ENCODE data around the gene MAGI1. TPM values are rescaled to one million over a fixed set of nuclear protein-coding genes. Genes with fewer than 3 reads are reported as not detected.

MAGI1 gene
- total RNA-seq, 2 experiments from 2014 or later: 0.47 to 0.51 TPM

GRCh38 chr3:65588884-65589283 lies 449.8 kb downstream of the MAGI1 start:
- ChIA-PET CTCF (no interaction called here), POLR2A (no interaction called here)
- intact Hi-C loops (cut with micrococcal nuclease): no loop called here
- Mint-ChIP-seq H3K4me3 (no peak overlapping the region), H3K4me1 (ENCODE audit: low read depth) (no peaks in the 10 kb centered on the region), H3K27me3 (no peaks in the 10 kb centered on the region), H3K36me3 (ENCODE audit: low read depth) (no peaks in the 10 kb centered on the region), H3K9me3 (no peaks in the 10 kb centered on the region), H3K27ac (no peak overlapping the region)
- ATAC-seq (no peak), DNase-seq (no peak)
- TF ChIP-seq, protein P1, sequence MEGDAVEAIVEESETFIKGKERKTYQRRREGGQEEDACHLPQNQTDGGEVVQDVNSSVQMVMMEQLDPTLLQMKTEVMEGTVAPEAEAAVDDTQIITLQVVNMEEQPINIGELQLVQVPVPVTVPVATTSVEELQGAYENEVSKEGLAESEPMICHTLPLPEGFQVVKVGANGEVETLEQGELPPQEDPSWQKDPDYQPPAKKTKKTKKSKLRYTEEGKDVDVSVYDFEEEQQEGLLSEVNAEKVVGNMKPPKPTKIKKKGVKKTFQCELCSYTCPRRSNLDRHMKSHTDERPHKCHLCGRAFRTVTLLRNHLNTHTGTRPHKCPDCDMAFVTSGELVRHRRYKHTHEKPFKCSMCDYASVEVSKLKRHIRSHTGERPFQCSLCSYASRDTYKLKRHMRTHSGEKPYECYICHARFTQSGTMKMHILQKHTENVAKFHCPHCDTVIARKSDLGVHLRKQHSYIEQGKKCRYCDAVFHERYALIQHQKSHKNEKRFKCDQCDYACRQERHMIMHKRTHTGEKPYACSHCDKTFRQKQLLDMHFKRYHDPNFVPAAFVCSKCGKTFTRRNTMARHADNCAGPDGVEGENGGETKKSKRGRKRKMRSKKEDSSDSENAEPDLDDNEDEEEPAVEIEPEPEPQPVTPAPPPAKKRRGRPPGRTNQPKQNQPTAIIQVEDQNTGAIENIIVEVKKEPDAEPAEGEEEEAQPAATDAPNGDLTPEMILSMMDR (IDR thresholded peaks at IDR 0.05): no peak

- H3K4me1 Mint-ChIP-seq (ENCODE audit: low read depth): no peaks in the 10 kb centered on the region
- intact Hi-C loops (cut with micrococcal nuclease): no loop called here
- TF ChIP-seq, protein P1 (IDR thresholded peaks at IDR 0.05): no peak
- no peak overlapping the region for H3K27ac Mint-ChIP-seq
- no peaks in the 10 kb centered on the region for H3K27me3 Mint-ChIP-seq
- CTCF ChIA-PET: no interaction called here
- no peak overlapping the region for H3K4me3 Mint-ChIP-seq
- DNase-seq (no peak), ATAC-seq (no peak)
- POLR2A ChIA-PET: no interaction called here
- no peaks in the 10 kb centered on the region for H3K9me3 Mint-ChIP-seq
- H3K36me3 Mint-ChIP-seq (ENCODE audit: low read depth): no peaks in the 10 kb centered on the region
Measured at GRCh38 chr3:65587650-65588439, 450.9 kb downstream of the MAGI1 start.

- H3K4me1 Mint-ChIP-seq (ENCODE audit: low read depth): no peaks in the 10 kb centered on the region
- no peak overlapping the region for H3K27ac Mint-ChIP-seq
- TF ChIP-seq, protein P1 (IDR thresholded peaks at IDR 0.05): no peak
- no peaks in the 10 kb centered on the region for H3K9me3 Mint-ChIP-seq
- ChIA-PET CTCF (no interaction called here), POLR2A (no interaction called here)
- no peaks in the 10 kb centered on the region for H3K36me3 Mint-ChIP-seq (ENCODE audit: low read depth)
- no peak for DNase-seq
- intact Hi-C loops (cut with micrococcal nuclease): no loop called here
- no peaks in the 10 kb centered on the region for H3K27me3 Mint-ChIP-seq
- ATAC-seq: no peak
- H3K4me3 Mint-ChIP-seq: no peak overlapping the region
Measured at GRCh38 chr3:65584913-65585312, 453.8 kb downstream of the MAGI1 start.

DNA sequence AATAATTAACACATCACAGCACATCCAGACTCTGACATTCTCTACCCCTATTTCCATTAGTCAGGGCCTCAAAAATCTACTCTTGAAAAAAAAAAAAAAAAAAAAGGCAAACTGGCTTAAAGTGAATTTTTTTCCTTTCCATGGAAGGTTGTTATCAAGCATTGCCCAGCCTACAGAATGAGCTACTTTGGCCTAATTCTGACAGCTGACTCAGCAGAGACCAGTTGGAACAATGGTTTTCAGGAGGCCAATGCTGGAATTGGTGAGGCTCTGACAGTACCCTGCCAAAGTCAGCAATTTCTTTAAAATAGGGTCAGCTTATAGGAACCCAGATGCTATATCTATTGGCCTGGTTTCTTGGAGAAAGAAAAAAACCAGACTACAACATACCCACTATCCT lies 454.7 kb downstream of the MAGI1 start:
- ChIA-PET POLR2A (no interaction called here), CTCF (no interaction called here)
- DNase-seq (no peak), ATAC-seq (no peak)
- no peaks in the 10 kb centered on the region for H3K4me1 Mint-ChIP-seq (ENCODE audit: low read depth)
- intact Hi-C loops (cut with micrococcal nuclease): no loop called here
- no peak overlapping the region for H3K4me3 Mint-ChIP-seq
- TF ChIP-seq, protein P1 (IDR thresholded peaks at IDR 0.05): no peak
- no peaks in the 10 kb centered on the region for H3K9me3 Mint-ChIP-seq
- H3K36me3 Mint-ChIP-seq (ENCODE audit: low read depth): no peaks in the 10 kb centered on the region
- no peak overlapping the region for H3K27ac Mint-ChIP-seq
- H3K27me3 Mint-ChIP-seq: no peaks in the 10 kb centered on the region

GRCh38 chr3:65583188-65583587 lies 455.5 kb downstream of the MAGI1 start:
- Mint-ChIP-seq H3K27ac (no peak overlapping the region), H3K4me3 (no peak overlapping the region), H3K36me3 (ENCODE audit: low read depth) (no peaks in the 10 kb centered on the region), H3K9me3 (no peaks in the 10 kb centered on the region), H3K4me1 (ENCODE audit: low read depth) (no peaks in the 10 kb centered on the region), H3K27me3 (no peaks in the 10 kb centered on the region)
- ChIA-PET CTCF (no interaction called here), POLR2A (no interaction called here)
- TF ChIP-seq, protein P1 (IDR thresholded peaks at IDR 0.05): no peak
- intact Hi-C loops (cut with micrococcal nuclease): no loop called here
- DNase-seq: no peak
- ATAC-seq: no peak
